ENCODE data around the gene LAMP5.

DNA sequence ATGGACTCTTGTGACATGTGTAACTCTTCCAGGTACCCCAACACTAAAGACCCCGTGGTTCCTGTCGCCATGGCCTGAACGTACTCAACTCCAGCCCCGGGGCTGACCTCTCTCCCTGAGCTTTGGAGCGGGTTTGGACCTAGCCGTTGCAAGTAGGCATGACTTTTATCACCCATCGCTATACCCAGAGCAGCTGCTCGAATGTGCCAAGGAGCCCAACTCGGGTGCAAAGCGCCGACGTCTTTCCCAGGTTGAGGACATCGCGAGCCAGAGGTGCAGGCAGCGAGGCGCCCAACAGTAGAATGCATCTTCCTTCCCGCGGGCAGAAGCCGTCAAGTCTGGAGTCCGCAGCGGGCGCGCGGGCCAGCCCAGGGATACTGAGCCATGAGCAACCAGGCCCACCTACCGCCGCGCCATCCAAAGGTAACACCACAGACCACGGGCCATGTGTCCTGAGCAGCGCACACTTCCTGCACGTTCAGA, 5.7 kb upstream of the LAMP5 start:
- no peak for TF ChIP-seq POLR2A (IDR thresholded peaks at IDR 0.05)
- TF ChIP-seq, protein P1, sequence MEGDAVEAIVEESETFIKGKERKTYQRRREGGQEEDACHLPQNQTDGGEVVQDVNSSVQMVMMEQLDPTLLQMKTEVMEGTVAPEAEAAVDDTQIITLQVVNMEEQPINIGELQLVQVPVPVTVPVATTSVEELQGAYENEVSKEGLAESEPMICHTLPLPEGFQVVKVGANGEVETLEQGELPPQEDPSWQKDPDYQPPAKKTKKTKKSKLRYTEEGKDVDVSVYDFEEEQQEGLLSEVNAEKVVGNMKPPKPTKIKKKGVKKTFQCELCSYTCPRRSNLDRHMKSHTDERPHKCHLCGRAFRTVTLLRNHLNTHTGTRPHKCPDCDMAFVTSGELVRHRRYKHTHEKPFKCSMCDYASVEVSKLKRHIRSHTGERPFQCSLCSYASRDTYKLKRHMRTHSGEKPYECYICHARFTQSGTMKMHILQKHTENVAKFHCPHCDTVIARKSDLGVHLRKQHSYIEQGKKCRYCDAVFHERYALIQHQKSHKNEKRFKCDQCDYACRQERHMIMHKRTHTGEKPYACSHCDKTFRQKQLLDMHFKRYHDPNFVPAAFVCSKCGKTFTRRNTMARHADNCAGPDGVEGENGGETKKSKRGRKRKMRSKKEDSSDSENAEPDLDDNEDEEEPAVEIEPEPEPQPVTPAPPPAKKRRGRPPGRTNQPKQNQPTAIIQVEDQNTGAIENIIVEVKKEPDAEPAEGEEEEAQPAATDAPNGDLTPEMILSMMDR (IDR thresholded peaks at IDR 0.05): no peak
